ENCODE measurements around the gene IQCK. TPM values are rescaled to one million over a fixed set of nuclear protein-coding genes. Genes with fewer than 3 reads are reported as not detected.
"Not testable (repeated sequence)": the region's sequence is repeated elsewhere in the genome, so short reads cannot be mapped to it uniquely, and the experiment has no call there.

IQCK gene
- total and polyA plus RNA-seq, 5 donors from 2014 or later = 0.23 to 1.8 (median 1.6) TPM

DNA sequence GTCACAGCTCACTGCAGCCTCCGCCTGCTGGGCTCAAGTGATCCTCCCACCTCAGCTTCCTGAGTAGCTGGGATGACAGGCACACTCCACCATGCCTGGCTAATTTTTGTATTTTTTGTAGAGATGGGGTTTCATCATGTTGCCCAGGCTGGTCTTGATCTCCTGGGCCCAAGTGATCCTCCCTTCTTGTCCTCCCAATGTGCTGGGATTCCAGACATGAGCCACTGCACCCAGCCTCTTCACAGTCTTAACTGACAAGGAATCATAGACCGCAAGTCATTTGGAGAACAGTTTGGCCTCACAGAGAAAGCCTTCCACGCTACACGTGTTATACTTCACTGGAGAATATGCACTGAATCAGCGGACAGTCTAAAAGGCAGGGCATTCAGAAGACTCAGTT, 83.3 kb downstream of the IQCK start:
- H3K4me1 Mint-ChIP-seq = peaks cover 0 to 17% (median 11%) of the 10 kb centered on the region in 4 donors

DNA sequence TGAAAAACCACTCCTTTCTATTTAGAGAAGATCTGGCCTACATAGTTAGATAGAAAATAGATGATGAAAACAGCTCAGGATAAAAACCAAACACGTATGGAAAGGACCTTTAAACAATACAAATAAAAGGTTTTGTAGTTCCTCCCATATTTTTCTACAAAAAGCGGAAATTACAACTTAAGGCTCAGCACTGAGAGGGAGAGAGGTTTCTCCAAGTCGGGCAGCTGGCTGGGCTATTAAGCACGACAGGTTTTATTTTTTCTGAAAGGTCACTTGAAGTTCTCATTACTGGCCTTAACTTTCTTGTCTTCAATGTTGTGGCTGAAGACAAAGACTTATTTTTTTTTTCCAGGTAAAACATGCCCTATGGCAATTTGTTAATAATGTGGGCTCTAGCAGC, 83.8 kb downstream of the IQCK start:
- not testable (repeated sequence) for H3K36me3 ChIP-seq (ENCODE audit: control insufficient read depth, insufficient read depth, low read length); H3K27me3 Mint-ChIP-seq; DNase-seq

More for the DNA sequence above, 83.3 kb downstream of the IQCK start:
- not testable (repeated sequence) for H3K9me3 ChIP-seq (ENCODE audit: control insufficient read depth in 2 of 2, low read length in 2 of 2); DNase-seq; H3K27ac ChIP-seq (ENCODE audit: insufficient read depth, low read length, poor library complexity, severe bottlenecking); H3K4me3 ChIP-seq (ENCODE audit: low read depth, low read length); H3K4me3 Mint-ChIP-seq; ATAC-seq (ENCODE audit: low read depth in 2 of 2); H3K36me3 ChIP-seq (ENCODE audit: control insufficient read depth, insufficient read depth, low read length); H3K27me3 ChIP-seq (ENCODE audit: control insufficient read depth, insufficient read depth, low read length); H3K36me3 Mint-ChIP-seq; H3K27me3 Mint-ChIP-seq; H3K27ac Mint-ChIP-seq
- H3K4me1 ChIP-seq (ENCODE audit: control insufficient read depth, insufficient read depth, low read length, poor library complexity, severe bottlenecking) = peaks cover 11% of the 10 kb centered on the region
- H3K9me3 Mint-ChIP-seq = peaks cover 0 to 11% (median 2%) of the 10 kb centered on the region in 7 donors

DNA sequence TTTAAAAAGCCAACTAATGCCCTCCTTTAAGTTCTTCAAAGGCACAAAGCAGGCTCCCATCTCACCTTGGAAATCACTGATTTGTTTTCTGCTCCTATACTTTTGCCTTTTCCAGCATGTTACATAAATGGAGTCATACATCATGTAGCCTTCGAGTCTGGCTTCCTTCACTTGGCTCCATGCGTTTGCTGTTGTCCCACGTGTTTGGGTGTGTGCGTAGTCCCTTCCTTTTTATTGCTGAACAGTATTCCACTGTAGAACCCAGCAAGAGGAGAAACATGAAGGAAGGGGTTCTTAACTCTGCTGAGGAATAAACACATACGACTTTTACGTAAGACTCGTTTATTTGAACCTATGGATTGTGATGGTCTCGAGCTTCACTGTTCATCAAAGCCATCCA, 84.5 kb downstream of the IQCK start:
- Histone ChIP-seq H3K4me3 (ENCODE audit: low read depth, low read length) (no peak overlapping the region), H3K9me3 (ENCODE audit: control insufficient read depth in 2 of 2, low read length in 2 of 2) (peaks cover 2 to 8% of the 10 kb centered on the region in 2 experiments), H3K36me3 (ENCODE audit: control insufficient read depth, insufficient read depth, low read length) (no peaks in the 10 kb centered on the region), H3K27ac (ENCODE audit: insufficient read depth, low read length, poor library complexity, severe bottlenecking) (no peak overlapping the region), H3K27me3 (ENCODE audit: control insufficient read depth, insufficient read depth, low read length) (no peaks in the 10 kb centered on the region), H3K4me1 (ENCODE audit: control insufficient read depth, insufficient read depth, low read length, poor library complexity, severe bottlenecking) (peaks cover 11% of the 10 kb centered on the region)
- Mint-ChIP-seq H3K9me3 (peaks cover 0 to 14% (median 2%) of the 10 kb centered on the region in 7 donors), H3K4me3 (no peak overlapping the region), H3K36me3 (peaks cover 7% of the 10 kb centered on the region), H3K27ac (peak overlapping the region in 1 of 3 donors; percentile 22), H3K27me3 (no peaks in the 10 kb centered on the region), H3K4me1 (peaks cover 0 to 17% (median 11%) of the 10 kb centered on the region in 4 donors)
- DNase-seq (no peak), ATAC-seq (ENCODE audit: low read depth in 2 of 2) (no peak)

More for the DNA sequence above, 83.8 kb downstream of the IQCK start:
- H3K27me3 ChIP-seq (ENCODE audit: control insufficient read depth, insufficient read depth, low read length); H3K36me3 Mint-ChIP-seq; H3K27ac Mint-ChIP-seq; ATAC-seq (ENCODE audit: low read depth in 2 of 2); H3K4me3 ChIP-seq (ENCODE audit: low read depth, low read length); H3K9me3 ChIP-seq (ENCODE audit: control insufficient read depth in 2 of 2, low read length in 2 of 2); H3K27ac ChIP-seq (ENCODE audit: insufficient read depth, low read length, poor library complexity, severe bottlenecking); H3K4me3 Mint-ChIP-seq: not testable (repeated sequence)
- Mint-ChIP-seq H3K4me1 (peaks cover 0 to 17% (median 11%) of the 10 kb centered on the region in 4 donors), H3K9me3 (peaks cover 0 to 11% (median 2%) of the 10 kb centered on the region in 7 donors)
- H3K4me1 ChIP-seq (ENCODE audit: control insufficient read depth, insufficient read depth, low read length, poor library complexity, severe bottlenecking) = peaks cover 11% of the 10 kb centered on the region

DNA sequence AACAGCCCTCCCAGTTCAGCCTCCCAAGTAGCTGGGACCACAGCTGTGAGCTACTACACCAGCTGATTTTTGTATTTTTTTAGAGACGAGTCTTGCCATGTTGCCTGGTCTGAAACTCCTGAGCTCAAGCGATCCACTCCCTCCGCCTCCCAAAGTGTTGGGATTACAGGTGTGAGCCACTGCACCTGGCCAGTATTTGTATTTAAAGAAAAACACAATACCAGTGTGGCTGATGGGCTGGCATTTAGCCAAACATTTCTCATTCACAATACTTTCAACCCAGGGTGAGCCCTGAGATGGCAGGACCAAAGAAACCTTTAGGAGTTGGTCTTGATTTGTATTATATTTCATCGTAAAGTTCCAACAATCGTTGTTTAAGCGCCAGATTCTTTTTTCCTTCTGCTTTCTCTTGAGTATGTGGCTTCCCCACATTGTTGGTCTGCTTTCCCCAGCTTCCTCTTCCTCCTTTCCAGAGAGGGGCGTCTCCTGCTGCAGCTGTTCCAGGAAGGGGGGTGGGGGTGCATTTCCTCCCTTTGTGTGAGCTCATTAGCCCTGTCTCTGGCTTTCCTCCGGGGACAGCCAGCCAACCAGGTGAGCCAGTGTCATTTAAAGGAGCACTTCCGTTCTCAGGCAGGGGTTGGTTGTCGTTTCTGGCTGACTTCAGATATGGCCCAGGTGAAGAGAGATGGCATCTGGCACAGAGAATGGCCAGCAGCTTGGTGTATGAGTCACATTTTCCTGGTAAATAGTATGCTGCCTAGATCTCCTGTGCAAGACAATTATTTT, 86.7 kb downstream of the IQCK start:
- Mint-ChIP-seq H3K27ac (peak overlapping the region; percentile 79 to 87 (median 86)), H3K9me3 (peaks cover 0 to 14% (median 2%) of the 10 kb centered on the region in 7 donors), H3K4me3 (peak overlapping the region; percentile 20 to 78 (median 65)), H3K27me3 (no peaks in the 10 kb centered on the region), H3K4me1 (peaks cover 0 to 24% (median 11%) of the 10 kb centered on the region in 4 donors), H3K36me3 (peaks cover 7% of the 10 kb centered on the region)
- DNase-seq (peak in 2 of 3 donors; percentile 4 to 91), ATAC-seq (ENCODE audit: low read depth in 2 of 2) (peak; percentile 87 to 90)
- Histone ChIP-seq H3K27ac (ENCODE audit: insufficient read depth, low read length, poor library complexity, severe bottlenecking) (no peak overlapping the region), H3K27me3 (ENCODE audit: control insufficient read depth, insufficient read depth, low read length) (no peaks in the 10 kb centered on the region), H3K9me3 (ENCODE audit: control insufficient read depth in 2 of 2, low read length in 2 of 2) (peaks cover 2 to 8% of the 10 kb centered on the region in 2 experiments), H3K4me1 (ENCODE audit: control insufficient read depth, insufficient read depth, low read length, poor library complexity, severe bottlenecking) (peaks cover 11% of the 10 kb centered on the region), H3K4me3 (ENCODE audit: low read depth, low read length) (peak overlapping the region; percentile 34), H3K36me3 (ENCODE audit: control insufficient read depth, insufficient read depth, low read length) (no peaks in the 10 kb centered on the region)

DNA sequence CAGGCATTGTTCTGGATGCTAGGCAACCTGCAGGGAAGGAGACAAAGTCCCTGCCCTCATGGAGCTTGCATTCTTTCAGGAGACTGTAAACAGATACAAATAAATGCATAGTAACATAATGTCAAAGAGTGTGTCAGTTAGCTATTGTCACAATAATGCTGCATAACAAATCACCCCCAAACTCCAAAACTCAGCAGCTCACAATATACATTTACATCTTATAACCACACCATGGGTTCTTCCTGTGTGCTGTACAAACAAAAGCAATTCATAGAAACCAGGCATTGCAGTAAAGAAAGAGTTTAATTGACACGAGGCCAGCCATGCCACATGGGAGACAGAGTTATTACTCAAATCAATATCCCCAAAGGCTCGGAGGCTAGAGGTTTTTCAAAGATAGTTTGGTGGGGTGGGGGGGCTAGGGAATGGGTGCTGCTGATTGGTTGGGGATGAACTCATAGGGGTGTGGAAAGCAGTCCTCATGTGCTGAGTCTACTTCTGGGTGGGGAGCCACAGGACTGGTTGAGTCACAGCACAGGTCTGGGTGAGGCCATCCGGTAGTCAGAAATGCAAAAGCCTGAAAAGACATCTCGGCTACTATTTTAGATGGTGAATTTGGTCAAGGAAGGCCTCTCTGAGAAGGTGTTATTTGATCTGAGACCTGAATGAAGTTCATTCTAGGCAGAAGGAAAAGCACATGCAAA, 87.5 kb downstream of the IQCK start:
- no peaks in the 10 kb centered on the region for H3K27me3 Mint-ChIP-seq
- H3K4me3 Mint-ChIP-seq = peak overlapping the region in 3 of 4 donors; percentile 20 to 56 (median 38)
- no peaks in the 10 kb centered on the region for H3K36me3 ChIP-seq (ENCODE audit: control insufficient read depth, insufficient read depth, low read length)
- H3K27ac ChIP-seq (ENCODE audit: insufficient read depth, low read length, poor library complexity, severe bottlenecking) = no peak overlapping the region
- peaks cover 0 to 24% (median 11%) of the 10 kb centered on the region in 4 donors for H3K4me1 Mint-ChIP-seq
- no peak for ATAC-seq (ENCODE audit: low read depth in 2 of 2)
- peaks cover 2 to 8% of the 10 kb centered on the region in 2 experiments for H3K9me3 ChIP-seq (ENCODE audit: control insufficient read depth in 2 of 2, low read length in 2 of 2)
- H3K27me3 ChIP-seq (ENCODE audit: control insufficient read depth, insufficient read depth, low read length) = no peaks in the 10 kb centered on the region
- H3K9me3 Mint-ChIP-seq = peaks cover 0 to 14% (median 2%) of the 10 kb centered on the region in 7 donors
- peaks cover 7% of the 10 kb centered on the region for H3K36me3 Mint-ChIP-seq
- DNase-seq = peak in 1 of 3 donors; percentile 31
- peak overlapping the region; percentile 34 for H3K4me3 ChIP-seq (ENCODE audit: low read depth, low read length)
- H3K4me1 ChIP-seq (ENCODE audit: control insufficient read depth, insufficient read depth, low read length, poor library complexity, severe bottlenecking) = peaks cover 11% of the 10 kb centered on the region
- peak overlapping the region in 2 of 3 donors; percentile 79 to 86 for H3K27ac Mint-ChIP-seq

DNA sequence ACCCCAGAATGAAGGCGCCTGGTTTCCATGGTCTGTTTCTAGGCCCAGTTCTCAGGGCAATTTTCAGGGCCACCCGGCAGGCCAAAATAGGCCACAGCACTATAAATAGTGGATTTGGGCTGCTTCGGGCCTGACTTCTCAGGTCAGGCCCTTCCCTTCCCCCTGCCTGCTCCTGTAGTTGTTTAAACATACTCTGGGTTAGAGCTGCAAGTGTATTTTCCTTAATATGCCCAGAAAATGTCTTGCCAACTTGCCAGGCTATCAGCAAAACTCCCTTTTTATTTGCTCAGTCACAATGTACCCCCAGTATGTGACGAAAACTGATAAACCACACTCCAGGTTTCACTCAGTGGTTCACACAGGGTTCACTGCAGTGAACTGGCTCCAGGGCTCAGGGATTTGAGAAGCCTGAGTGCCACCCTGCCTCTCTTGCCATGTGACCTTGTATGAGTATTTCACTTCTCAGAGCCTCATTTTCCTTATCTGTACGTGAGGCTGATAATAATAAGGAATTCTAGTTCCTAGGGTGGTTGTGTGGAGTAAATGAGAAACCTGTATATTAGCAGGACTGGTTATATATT, 90.1 kb downstream of the IQCK start:
- Mint-ChIP-seq H3K9me3 (peaks cover 0 to 19% (median 2%) of the 10 kb centered on the region in 7 donors), H3K4me1 (peaks cover 0 to 24% (median 11%) of the 10 kb centered on the region in 4 donors), H3K27me3 (no peaks in the 10 kb centered on the region), H3K36me3 (peaks cover 7% of the 10 kb centered on the region), H3K4me3 (no peak overlapping the region), H3K27ac (no peak overlapping the region)
- DNase-seq (peak in 1 of 3 donors; percentile 23), ATAC-seq (ENCODE audit: low read depth in 2 of 2) (no peak)
- no peak overlapping the region for H3K27ac ChIP-seq (ENCODE audit: insufficient read depth, low read length, poor library complexity, severe bottlenecking)
- H3K27me3 ChIP-seq (ENCODE audit: control insufficient read depth, insufficient read depth, low read length) = peaks cover 2% of the 10 kb centered on the region
- H3K4me3 ChIP-seq (ENCODE audit: low read depth, low read length) = no peak overlapping the region
- no peaks in the 10 kb centered on the region for H3K36me3 ChIP-seq (ENCODE audit: control insufficient read depth, insufficient read depth, low read length)
- peaks cover 11% of the 10 kb centered on the region for H3K4me1 ChIP-seq (ENCODE audit: control insufficient read depth, insufficient read depth, low read length, poor library complexity, severe bottlenecking)
- H3K9me3 ChIP-seq (ENCODE audit: control insufficient read depth in 2 of 2, low read length in 2 of 2) = peaks cover 2 to 8% of the 10 kb centered on the region in 2 experiments

DNA sequence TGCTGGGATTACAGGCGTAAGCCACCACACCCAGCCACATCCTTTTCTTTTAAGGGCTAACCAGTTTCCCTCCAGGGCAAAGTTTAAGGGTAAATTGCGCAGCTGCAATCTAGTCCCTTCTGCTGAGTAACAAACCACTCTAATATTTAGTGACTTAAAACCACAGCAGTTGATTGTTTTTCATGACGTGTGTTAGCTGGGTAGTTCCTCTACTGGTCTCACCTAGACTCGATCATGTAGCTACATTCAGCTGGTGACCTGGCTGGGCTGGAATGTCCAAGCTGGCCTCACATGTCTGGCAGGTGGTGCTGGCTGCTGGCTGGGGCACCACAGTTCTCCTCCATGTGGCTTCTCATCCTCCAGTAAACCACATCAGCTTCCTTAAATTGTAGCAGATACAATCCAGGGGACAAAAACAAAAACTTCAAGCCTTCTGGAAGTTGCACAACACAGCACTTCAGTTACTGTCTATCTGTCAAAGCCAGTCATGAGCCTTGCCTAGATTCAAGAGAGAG, 91.1 kb downstream of the IQCK start:
- peaks cover 0 to 20% (median 11%) of the 10 kb centered on the region in 4 donors for H3K4me1 Mint-ChIP-seq
- ATAC-seq (ENCODE audit: low read depth in 2 of 2) = no peak
- Histone ChIP-seq H3K27me3 (ENCODE audit: control insufficient read depth, insufficient read depth, low read length) (peaks cover 2% of the 10 kb centered on the region), H3K27ac (ENCODE audit: insufficient read depth, low read length, poor library complexity, severe bottlenecking) (no peak overlapping the region), H3K36me3 (ENCODE audit: control insufficient read depth, insufficient read depth, low read length) (no peaks in the 10 kb centered on the region), H3K9me3 (ENCODE audit: control insufficient read depth in 2 of 2, low read length in 2 of 2) (peaks cover 2 to 8% of the 10 kb centered on the region in 2 experiments), H3K4me3 (ENCODE audit: low read depth, low read length) (no peak overlapping the region), H3K4me1 (ENCODE audit: control insufficient read depth, insufficient read depth, low read length, poor library complexity, severe bottlenecking) (peaks cover 11% of the 10 kb centered on the region)
- H3K27ac Mint-ChIP-seq = no peak overlapping the region
- peaks cover 7% of the 10 kb centered on the region for H3K36me3 Mint-ChIP-seq
- peak in 1 of 3 donors; percentile 53 for DNase-seq
- H3K4me3 Mint-ChIP-seq = no peak overlapping the region
- peaks cover 0 to 23% (median 2%) of the 10 kb centered on the region in 7 donors for H3K9me3 Mint-ChIP-seq
- no peaks in the 10 kb centered on the region for H3K27me3 Mint-ChIP-seq
